Measurements from ENCODE around the gene KLF6. TPM values are rescaled to one million over a fixed set of nuclear protein-coding genes. Genes with fewer than 3 reads are reported as not detected.

The KLF6 gene
- polyA plus RNA-seq, 1 experiment: 79.0 TPM

GRCh38 chr10:3787816-3788215 lies 2.8 kb upstream of the KLF6 start:
- CTCF ChIA-PET: no interaction called here
- Histone ChIP-seq H3K36me3 (ENCODE audit: control insufficient read depth, insufficient read depth, low read length) (no peaks in the 10 kb centered on the region), H3K4me3 (ENCODE audit: low read depth, low read length) (no peak overlapping the region), H3K27me3 (ENCODE audit: control insufficient read depth, insufficient read depth, low read length) (no peaks in the 10 kb centered on the region)
- no peak for TF ChIP-seq CTCF (IDR thresholded peaks at IDR 0.05; ENCODE audit: insufficient read depth, low read depth, low read length)
- DNase-seq (ENCODE audit: low read depth): no peak
- POLR2A ChIA-PET: no interaction called here

- no peaks in the 10 kb centered on the region for H3K36me3 ChIP-seq (ENCODE audit: control insufficient read depth, insufficient read depth, low read length)
- H3K27me3 ChIP-seq (ENCODE audit: control insufficient read depth, insufficient read depth, low read length): no peaks in the 10 kb centered on the region
- H3K4me3 ChIP-seq (ENCODE audit: low read depth, low read length): no peak overlapping the region
- TF ChIP-seq CTCF (IDR thresholded peaks at IDR 0.05; ENCODE audit: insufficient read depth, low read depth, low read length): no peak
- no peak for DNase-seq (ENCODE audit: low read depth)
- ChIA-PET POLR2A (no interaction called here), CTCF (no interaction called here)
These were observed 2.0 kb upstream of the KLF6 start for GRCh38 chr10:3787016-3787400.

GRCh38 chr10:3786295-3787015 lies 1.4 kb upstream of the KLF6 start:
- DNase-seq (ENCODE audit: low read depth): no peak
- Histone ChIP-seq H3K36me3 (ENCODE audit: control insufficient read depth, insufficient read depth, low read length) (peaks cover 3% of the 10 kb centered on the region), H3K27me3 (ENCODE audit: control insufficient read depth, insufficient read depth, low read length) (no peaks in the 10 kb centered on the region), H3K4me3 (ENCODE audit: low read depth, low read length) (no peak overlapping the region)
- ChIA-PET POLR2A (no interaction called here), CTCF (no interaction called here)
- no peak for TF ChIP-seq CTCF (IDR thresholded peaks at IDR 0.05; ENCODE audit: insufficient read depth, low read depth, low read length)

GRCh38 chr10:3785851-3786271 lies 852 bp upstream of the KLF6 start:
- ChIA-PET POLR2A (interaction anchor here (0.9 to 1.0 kb wide), 4 partner anchors 9 to 67 kb away, joined by 3 to 10 read pairs (median 5); no protein-coding TSS in a partner anchor), CTCF (interaction anchor here (0.7 to 0.9 kb wide), 2 partner anchors 43 to 457 kb away, joined by 3 read pairs; no protein-coding TSS in a partner anchor)
- Histone ChIP-seq H3K4me3 (ENCODE audit: low read depth, low read length) (peak overlapping the region; percentile 70), H3K27me3 (ENCODE audit: control insufficient read depth, insufficient read depth, low read length) (no peaks in the 10 kb centered on the region), H3K36me3 (ENCODE audit: control insufficient read depth, insufficient read depth, low read length) (peaks cover 9% of the 10 kb centered on the region)
- TF ChIP-seq CTCF (IDR thresholded peaks at IDR 0.05; ENCODE audit: insufficient read depth, low read depth, low read length): 0 out of 2 replicates have a peak, but pooled peaks have one; percentile 9
- no peak for DNase-seq (ENCODE audit: low read depth)

- Histone ChIP-seq H3K4me3 (ENCODE audit: low read depth, low read length) (peak overlapping the region; percentile 95), H3K27me3 (ENCODE audit: control insufficient read depth, insufficient read depth, low read length) (no peaks in the 10 kb centered on the region), H3K36me3 (ENCODE audit: control insufficient read depth, insufficient read depth, low read length) (peaks cover 10% of the 10 kb centered on the region)
- DNase-seq (ENCODE audit: low read depth): no peak
- POLR2A ChIA-PET: interaction anchor here (0.5 to 1.0 kb wide), 14 partner anchors 8 to 666 kb away, joined by 3 to 10 read pairs (median 4); no protein-coding TSS in a partner anchor
- CTCF ChIA-PET: interaction anchor here (0.7 to 1.0 kb wide), 3 partner anchors 43 to 457 kb away, joined by 3 read pairs; no protein-coding TSS in a partner anchor
- TF ChIP-seq CTCF (IDR thresholded peaks at IDR 0.05; ENCODE audit: insufficient read depth, low read depth, low read length): no peak
These were observed 342 bp upstream of the KLF6 start for GRCh38 chr10:3785251-3785850.
